Mesothelial cell of epicardium (in vitro differentiated cells): ENCODE measurements around the gene CXorf38. TPM values are rescaled to one million over a fixed set of nuclear protein-coding genes. Genes with fewer than 3 reads are reported as not detected.

ENCODE experiments used
- DNase-seq, 2 experiments: peaks; one replicate each; pipeline ENCODE4 v3.0.0; 2021; ENCODE audit warnings: low spot score in 2 of 2; ENCODE audit not compliant: unreplicated experiment in 2 of 2
- H3K27ac Mint-ChIP-seq: 2 replicates; pipeline ENCODE4 v1.8.0; 2021; ENCODE audit warnings: mixed read lengths
- H3K27me3 Mint-ChIP-seq: 2 replicates; pipeline ENCODE4 v1.8.0; 2021; ENCODE audit warnings: low read depth, mixed read lengths
- H3K36me3 Mint-ChIP-seq: 2 replicates; pipeline ENCODE4 v1.8.0; 2021; ENCODE audit warnings: mixed read lengths
- H3K4me1 Mint-ChIP-seq: 2 replicates; pipeline ENCODE4 v1.8.0; 2021; ENCODE audit warnings: mixed read lengths
- H3K4me3 Mint-ChIP-seq: 2 replicates; pipeline ENCODE4 v1.8.0; 2021; ENCODE audit warnings: mild to moderate bottlenecking, moderate library complexity, mixed read lengths
- H3K9me3 Mint-ChIP-seq: 2 replicates; pipeline ENCODE4 v1.8.0; 2021; ENCODE audit warnings: mixed read lengths
- CTCF ChIP-seq: fragments of 200-600 bp; sonication (generic); IDR thresholded peaks from one replicate; pipeline ENCODE4 v1.5.0; 2021; ENCODE audit warnings: antibody characterized with exemption; ENCODE audit not compliant: unreplicated experiment
- total RNA-seq: library from RNA; stranded (reverse); gene quantifications from 3 replicates; pipeline ENCODE4 v1.2.1, GENCODE V29; 2021

The CXorf38 gene
- total RNA-seq, 1 donor from 2014 or later: 10.2 TPM

GRCh38 chrX:40684092-40684491 is 36.7 kb upstream of the CXorf38 start:
- Mint-ChIP-seq H3K9me3 (peaks cover 3% of the 10 kb centered on the region), H3K4me3 (no peak overlapping the region), H3K27me3 (no peaks in the 10 kb centered on the region), H3K4me1 (no peaks in the 10 kb centered on the region), H3K36me3 (peaks cover 10% of the 10 kb centered on the region), H3K27ac (no peak overlapping the region)
- no peak for DNase-seq
- TF ChIP-seq CTCF: no peak

GRCh38 chrX:40683245-40683644 is 35.9 kb upstream of the CXorf38 start:
- peaks cover 12% of the 10 kb centered on the region for H3K36me3 Mint-ChIP-seq
- H3K27ac Mint-ChIP-seq: no peak overlapping the region
- no peak for DNase-seq
- H3K4me3 Mint-ChIP-seq: no peak overlapping the region
- no peaks in the 10 kb centered on the region for H3K4me1 Mint-ChIP-seq
- H3K27me3 Mint-ChIP-seq: no peaks in the 10 kb centered on the region
- peaks cover 3% of the 10 kb centered on the region for H3K9me3 Mint-ChIP-seq
- TF ChIP-seq CTCF: no peak

- H3K27ac Mint-ChIP-seq: no peak overlapping the region
- H3K4me1 Mint-ChIP-seq: no peaks in the 10 kb centered on the region
- H3K36me3 Mint-ChIP-seq: peaks cover 25% of the 10 kb centered on the region
- DNase-seq: no peak
- TF ChIP-seq CTCF: no peak
- H3K27me3 Mint-ChIP-seq: no peaks in the 10 kb centered on the region
- H3K4me3 Mint-ChIP-seq: no peak overlapping the region
- peaks cover 12% of the 10 kb centered on the region for H3K9me3 Mint-ChIP-seq
Measured at GRCh38 chrX:40671126-40671525, 23.8 kb upstream of the CXorf38 start.

GRCh38 chrX:40663880-40664630 is 16.7 kb upstream of the CXorf38 start:
- no peak for DNase-seq
- TF ChIP-seq CTCF: peak; percentile 16
- Mint-ChIP-seq H3K27me3 (no peaks in the 10 kb centered on the region), H3K36me3 (peaks cover 24% of the 10 kb centered on the region), H3K9me3 (peaks cover 16% of the 10 kb centered on the region), H3K4me1 (peaks cover 2% of the 10 kb centered on the region), H3K27ac (peak overlapping the region; percentile 12), H3K4me3 (no peak overlapping the region)

- H3K27me3 Mint-ChIP-seq: no peaks in the 10 kb centered on the region
- H3K27ac Mint-ChIP-seq: no peak overlapping the region
- peaks cover 21% of the 10 kb centered on the region for H3K36me3 Mint-ChIP-seq
- peaks cover 2% of the 10 kb centered on the region for H3K4me1 Mint-ChIP-seq
- H3K9me3 Mint-ChIP-seq: peaks cover 16% of the 10 kb centered on the region
- no peak for TF ChIP-seq CTCF
- DNase-seq: no peak
- no peak overlapping the region for H3K4me3 Mint-ChIP-seq
Measured at GRCh38 chrX:40663078-40663740, 15.8 kb upstream of the CXorf38 start.
